ENCODE data around the gene SLC25A38. TPM values are rescaled to one million over a fixed set of nuclear protein-coding genes. Genes with fewer than 3 reads are reported as not detected.

The SLC25A38 gene
- total RNA-seq, 1 experiment from 2014 or later = 37.7 TPM

DNA sequence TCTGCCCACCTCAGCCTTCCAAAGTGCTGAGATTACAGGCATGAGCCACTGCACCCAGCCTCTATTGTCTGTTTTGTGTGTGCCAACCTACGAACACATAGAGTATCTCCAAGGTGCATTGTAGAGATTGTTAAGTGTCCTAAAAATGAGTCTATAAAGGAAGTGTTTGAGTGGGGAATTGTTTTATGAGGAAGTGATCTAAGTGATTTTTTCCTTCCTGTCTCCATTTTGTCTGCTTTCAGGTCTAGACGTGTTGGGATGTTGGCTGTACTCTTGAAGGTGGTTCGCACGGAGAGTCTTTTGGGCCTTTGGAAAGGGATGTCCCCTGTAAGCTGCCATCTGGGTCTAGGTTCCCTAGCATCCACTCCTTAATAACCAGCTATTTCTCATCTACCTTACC lies 7.0 kb downstream of the SLC25A38 start:
- Mint-ChIP-seq H3K27ac (ENCODE audit: unreplicated experiment) (no peak overlapping the region), H3K36me3 (ENCODE audit: insufficient read depth, unreplicated experiment) (peaks cover 66% of the 10 kb centered on the region), H3K9me3 (ENCODE audit: unreplicated experiment) (no peaks in the 10 kb centered on the region), H3K4me3 (ENCODE audit: unreplicated experiment) (no peak overlapping the region), H3K27me3 (ENCODE audit: insufficient read depth, unreplicated experiment) (no peaks in the 10 kb centered on the region), H3K4me1 (ENCODE audit: low read depth, unreplicated experiment) (peaks cover 37% of the 10 kb centered on the region)
- Histone ChIP-seq H3K4me3 (ENCODE audit: low read depth, low read length) (no peak overlapping the region), H3K36me3 (ENCODE audit: control insufficient read depth, insufficient read depth, low read length) (no peaks in the 10 kb centered on the region), H3K9me3 (no peaks in the 10 kb centered on the region), H3K27me3 (replicated peaks; ENCODE audit: control insufficient read depth, insufficient read depth, low read length) (no peaks in the 10 kb centered on the region), H3K4me1 (peaks cover 24% of the 10 kb centered on the region; the same call in 1 of the 2 replicates)
- POLR2A ChIA-PET = no interaction called here
- no peak for DNase-seq
- intact Hi-C loops (cut with micrococcal nuclease; ENCODE audit: unreplicated experiment) = no loop called here
- TF ChIP-seq, protein P1, sequence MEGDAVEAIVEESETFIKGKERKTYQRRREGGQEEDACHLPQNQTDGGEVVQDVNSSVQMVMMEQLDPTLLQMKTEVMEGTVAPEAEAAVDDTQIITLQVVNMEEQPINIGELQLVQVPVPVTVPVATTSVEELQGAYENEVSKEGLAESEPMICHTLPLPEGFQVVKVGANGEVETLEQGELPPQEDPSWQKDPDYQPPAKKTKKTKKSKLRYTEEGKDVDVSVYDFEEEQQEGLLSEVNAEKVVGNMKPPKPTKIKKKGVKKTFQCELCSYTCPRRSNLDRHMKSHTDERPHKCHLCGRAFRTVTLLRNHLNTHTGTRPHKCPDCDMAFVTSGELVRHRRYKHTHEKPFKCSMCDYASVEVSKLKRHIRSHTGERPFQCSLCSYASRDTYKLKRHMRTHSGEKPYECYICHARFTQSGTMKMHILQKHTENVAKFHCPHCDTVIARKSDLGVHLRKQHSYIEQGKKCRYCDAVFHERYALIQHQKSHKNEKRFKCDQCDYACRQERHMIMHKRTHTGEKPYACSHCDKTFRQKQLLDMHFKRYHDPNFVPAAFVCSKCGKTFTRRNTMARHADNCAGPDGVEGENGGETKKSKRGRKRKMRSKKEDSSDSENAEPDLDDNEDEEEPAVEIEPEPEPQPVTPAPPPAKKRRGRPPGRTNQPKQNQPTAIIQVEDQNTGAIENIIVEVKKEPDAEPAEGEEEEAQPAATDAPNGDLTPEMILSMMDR (IDR thresholded peaks at IDR 0.05; ENCODE audit: insufficient read depth in 1 of 2, low read depth in 1 of 2, low read length in 1 of 2, severe bottlenecking in 1 of 2, unreplicated experiment in 1 of 2) = no peak
- no TSS peak for BruUV-seq (replicated peaks)
- CTCF ChIA-PET = no interaction called here

DNA sequence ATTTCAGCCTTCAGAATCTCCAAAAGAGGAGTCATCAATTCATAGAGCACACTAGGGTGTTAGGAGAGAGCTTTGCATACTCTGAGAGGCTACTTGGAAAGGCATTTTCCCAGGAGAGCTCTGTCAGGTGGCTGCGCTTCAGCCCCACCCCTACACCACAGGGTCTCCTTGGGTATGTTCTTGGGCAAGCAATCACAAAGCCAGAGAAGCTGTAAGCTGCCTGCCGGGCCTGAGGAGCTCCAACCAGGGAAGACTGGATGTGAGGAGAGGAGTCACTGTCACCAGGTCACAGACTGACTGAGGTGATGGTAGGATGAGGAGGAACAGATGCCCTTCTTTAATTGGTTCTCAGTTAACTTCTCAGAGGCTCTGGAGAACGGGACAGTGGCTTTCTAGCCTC lies 13.5 kb downstream of the SLC25A38 start:
- Mint-ChIP-seq H3K36me3 (ENCODE audit: insufficient read depth, unreplicated experiment) (peaks cover 75% of the 10 kb centered on the region), H3K27me3 (ENCODE audit: insufficient read depth, unreplicated experiment) (no peaks in the 10 kb centered on the region)
- intact Hi-C loops (cut with micrococcal nuclease; ENCODE audit: unreplicated experiment) = no loop called here

GRCh38 chr3:39398700-39399099 lies 15.5 kb downstream of the SLC25A38 start:
- Mint-ChIP-seq H3K4me1 (ENCODE audit: low read depth, unreplicated experiment) (no peaks in the 10 kb centered on the region), H3K27ac (ENCODE audit: unreplicated experiment) (no peak overlapping the region), H3K36me3 (ENCODE audit: insufficient read depth, unreplicated experiment) (peaks cover 63% of the 10 kb centered on the region), H3K9me3 (ENCODE audit: unreplicated experiment) (no peaks in the 10 kb centered on the region), H3K4me3 (ENCODE audit: unreplicated experiment) (no peak overlapping the region), H3K27me3 (ENCODE audit: insufficient read depth, unreplicated experiment) (no peaks in the 10 kb centered on the region)
- intact Hi-C loops (cut with micrococcal nuclease; ENCODE audit: unreplicated experiment) = no loop called here
- CTCF ChIA-PET = no interaction called here
- Histone ChIP-seq H3K27me3 (replicated peaks; ENCODE audit: control insufficient read depth, insufficient read depth, low read length) (no peaks in the 10 kb centered on the region), H3K4me1 (no peaks in the 10 kb centered on the region), H3K36me3 (ENCODE audit: control insufficient read depth, insufficient read depth, low read length) (0 out of 2 replicates have a peak, but pooled peaks cover 2% of the 10 kb centered on the region), H3K4me3 (ENCODE audit: low read depth, low read length) (no peak overlapping the region), H3K9me3 (no peaks in the 10 kb centered on the region)
- no TSS peak for BruUV-seq (replicated peaks)
- POLR2A ChIA-PET = no interaction called here
- no peak for DNase-seq
- TF ChIP-seq, protein P1 (IDR thresholded peaks at IDR 0.05; ENCODE audit: insufficient read depth in 1 of 2, low read depth in 1 of 2, low read length in 1 of 2, severe bottlenecking in 1 of 2, unreplicated experiment in 1 of 2) = peak in 1 of 2 experiments; percentile 18

More for the DNA sequence above, 13.5 kb downstream of the SLC25A38 start:
- Histone ChIP-seq H3K36me3 (ENCODE audit: control insufficient read depth, insufficient read depth, low read length) (0 out of 2 replicates have a peak, but pooled peaks cover 2% of the 10 kb centered on the region), H3K9me3 (no peaks in the 10 kb centered on the region), H3K4me1 (no peaks in the 10 kb centered on the region), H3K4me3 (ENCODE audit: low read depth, low read length) (no peak overlapping the region), H3K27me3 (replicated peaks; ENCODE audit: control insufficient read depth, insufficient read depth, low read length) (no peaks in the 10 kb centered on the region)
- no peak for DNase-seq
- Mint-ChIP-seq H3K9me3 (ENCODE audit: unreplicated experiment) (no peaks in the 10 kb centered on the region), H3K27ac (ENCODE audit: unreplicated experiment) (no peak overlapping the region), H3K4me3 (ENCODE audit: unreplicated experiment) (no peak overlapping the region), H3K4me1 (ENCODE audit: low read depth, unreplicated experiment) (no peaks in the 10 kb centered on the region)
- TSS peak; percentile 21 for BruUV-seq (replicated peaks)
- CTCF ChIA-PET = no interaction called here
- POLR2A ChIA-PET = no interaction called here
- TF ChIP-seq, protein P1 (IDR thresholded peaks at IDR 0.05; ENCODE audit: insufficient read depth in 1 of 2, low read depth in 1 of 2, low read length in 1 of 2, severe bottlenecking in 1 of 2, unreplicated experiment in 1 of 2) = no peak
